Chondrocyte (in vitro differentiated cells): Measurements from ENCODE around the gene ASMTL. TPM values are rescaled to one million over a fixed set of nuclear protein-coding genes. Genes with fewer than 3 reads are reported as not detected.

Experiments used
- DNase-seq: peaks from one replicate; pipeline ENCODE4 v3.0.0; 2021; ENCODE audit warnings: mixed read lengths, low spot score
- H3K27ac Mint-ChIP-seq: one replicate; pipeline ENCODE4 v1.8.0; 2021; ENCODE audit warnings: mild to moderate bottlenecking, moderate library complexity, mixed read lengths; ENCODE audit not compliant: unreplicated experiment
- H3K27me3 Mint-ChIP-seq: 2 replicates; pipeline ENCODE4 v1.8.0; 2021; ENCODE audit warnings: low read depth, mixed read lengths
- H3K36me3 Mint-ChIP-seq: 2 replicates; pipeline ENCODE4 v1.8.0; 2021; ENCODE audit warnings: low read depth, mixed read lengths
- H3K4me1 Mint-ChIP-seq: 2 replicates; pipeline ENCODE4 v1.8.0; 2021; ENCODE audit warnings: low read depth, mild to moderate bottlenecking, mixed read lengths
- H3K4me3 Mint-ChIP-seq: one replicate; pipeline ENCODE4 v1.8.0; 2021; ENCODE audit warnings: mild to moderate bottlenecking, moderate library complexity, mixed read lengths; ENCODE audit not compliant: unreplicated experiment
- H3K9me3 Mint-ChIP-seq: 2 replicates; pipeline ENCODE4 v1.8.0; 2021; ENCODE audit warnings: low read depth, mixed read lengths
- total RNA-seq: library from RNA; stranded (reverse); gene quantifications from 3 replicates; pipeline ENCODE4 v1.2.1, GENCODE V29; 2021
- TF ChIP-seq, protein P1 (sequence below): fragments of 200-600 bp; sonication (generic); IDR thresholded peaks from 2 replicates; pipeline ENCODE4 v1.5.0; 2021; ENCODE audit warnings: antibody characterized with exemption, mild to moderate bottlenecking, moderate library complexity

ASMTL gene
- total RNA-seq, 1 donor from 2014 or later, result 19.6 TPM

- peaks cover 52% of the 10 kb centered on the region for H3K4me1 Mint-ChIP-seq
- H3K9me3 Mint-ChIP-seq, result no peaks in the 10 kb centered on the region
- H3K4me3 Mint-ChIP-seq, result peak overlapping the region; percentile 91
- TF ChIP-seq, protein P1, sequence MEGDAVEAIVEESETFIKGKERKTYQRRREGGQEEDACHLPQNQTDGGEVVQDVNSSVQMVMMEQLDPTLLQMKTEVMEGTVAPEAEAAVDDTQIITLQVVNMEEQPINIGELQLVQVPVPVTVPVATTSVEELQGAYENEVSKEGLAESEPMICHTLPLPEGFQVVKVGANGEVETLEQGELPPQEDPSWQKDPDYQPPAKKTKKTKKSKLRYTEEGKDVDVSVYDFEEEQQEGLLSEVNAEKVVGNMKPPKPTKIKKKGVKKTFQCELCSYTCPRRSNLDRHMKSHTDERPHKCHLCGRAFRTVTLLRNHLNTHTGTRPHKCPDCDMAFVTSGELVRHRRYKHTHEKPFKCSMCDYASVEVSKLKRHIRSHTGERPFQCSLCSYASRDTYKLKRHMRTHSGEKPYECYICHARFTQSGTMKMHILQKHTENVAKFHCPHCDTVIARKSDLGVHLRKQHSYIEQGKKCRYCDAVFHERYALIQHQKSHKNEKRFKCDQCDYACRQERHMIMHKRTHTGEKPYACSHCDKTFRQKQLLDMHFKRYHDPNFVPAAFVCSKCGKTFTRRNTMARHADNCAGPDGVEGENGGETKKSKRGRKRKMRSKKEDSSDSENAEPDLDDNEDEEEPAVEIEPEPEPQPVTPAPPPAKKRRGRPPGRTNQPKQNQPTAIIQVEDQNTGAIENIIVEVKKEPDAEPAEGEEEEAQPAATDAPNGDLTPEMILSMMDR, result no peak
- H3K27ac Mint-ChIP-seq, result peak overlapping the region; percentile 92
- peak; percentile 64 for DNase-seq
- H3K36me3 Mint-ChIP-seq, result peaks cover 33% of the 10 kb centered on the region
- H3K27me3 Mint-ChIP-seq, result no peaks in the 10 kb centered on the region
These were observed 61.9 kb downstream of the ASMTL start for GRCh38 chrX:1390621-1391369.

GRCh38 chrX:1389993-1390285 lies 62.8 kb downstream of the ASMTL start:
- Mint-ChIP-seq H3K9me3 (no peaks in the 10 kb centered on the region), H3K27me3 (no peaks in the 10 kb centered on the region), H3K4me3 (peak overlapping the region; percentile 91), H3K27ac (no peak overlapping the region), H3K4me1 (peaks cover 43% of the 10 kb centered on the region), H3K36me3 (peaks cover 36% of the 10 kb centered on the region)
- TF ChIP-seq, protein P1, result no peak
- peak; percentile 51 for DNase-seq

- H3K4me3 Mint-ChIP-seq, result no peak overlapping the region
These were observed 63.3 kb downstream of the ASMTL start for GRCh38 chrX:1389181-1389992.

DNA sequence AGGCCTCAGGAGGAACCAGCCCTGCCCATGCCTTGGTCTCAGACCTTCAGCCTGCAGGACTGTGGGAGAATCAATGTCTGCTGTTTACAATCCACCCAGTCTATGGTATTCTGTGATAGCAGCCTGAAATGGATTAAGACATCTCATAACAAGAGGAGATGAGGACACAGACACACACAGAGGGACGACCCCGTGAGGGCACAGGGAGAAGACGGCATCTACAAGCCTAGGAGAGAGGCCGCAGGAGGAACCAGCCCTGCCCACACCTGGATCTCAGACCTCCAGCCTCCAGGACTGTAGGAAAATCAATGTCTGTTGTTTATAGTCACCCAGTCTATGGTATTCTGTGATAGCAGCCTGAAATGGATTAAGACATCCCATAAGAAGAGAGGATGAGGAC lies 64.1 kb downstream of the ASMTL start:
- Mint-ChIP-seq H3K36me3 (peaks cover 40% of the 10 kb centered on the region), H3K27ac (no peak overlapping the region), H3K9me3 (no peaks in the 10 kb centered on the region), H3K4me1 (peaks cover 33% of the 10 kb centered on the region), H3K27me3 (no peaks in the 10 kb centered on the region), H3K4me3 (no peak overlapping the region)
- peak; percentile 58 for DNase-seq
- TF ChIP-seq, protein P1, result no peak

More at GRCh38 chrX:1389181-1389992, 63.3 kb downstream of the ASMTL start:
- Mint-ChIP-seq H3K36me3 (peaks cover 40% of the 10 kb centered on the region), H3K4me1 (peaks cover 38% of the 10 kb centered on the region), H3K27ac (no peak overlapping the region), H3K27me3 (no peaks in the 10 kb centered on the region), H3K9me3 (no peaks in the 10 kb centered on the region)
- peak; percentile 91 for DNase-seq
- TF ChIP-seq, protein P1, result no peak

GRCh38 chrX:1387141-1387776 lies 65.5 kb downstream of the ASMTL start:
- H3K27ac Mint-ChIP-seq, result no peak overlapping the region
- H3K4me3 Mint-ChIP-seq, result no peak overlapping the region
- DNase-seq, result peak; percentile 94

More at GRCh38 chrX:1387141-1387776, 65.5 kb downstream of the ASMTL start:
- Mint-ChIP-seq H3K27me3 (no peaks in the 10 kb centered on the region), H3K9me3 (no peaks in the 10 kb centered on the region), H3K36me3 (peaks cover 41% of the 10 kb centered on the region), H3K4me1 (peaks cover 35% of the 10 kb centered on the region)
- TF ChIP-seq, protein P1, result no peak
